Measurements from ENCODE around the gene NR3C2.
A peak's percentile ranks its signal among the peaks of the same experiment; 100 is the strongest.
"Not testable (repeated sequence)": the region's sequence is repeated elsewhere in the genome, so short reads cannot be mapped to it uniquely, and the experiment has no call there.

Gene NR3C2

GRCh38 chr4:148211533-148211932 lies 230.7 kb downstream of the NR3C2 start:
- DNase-seq = no peak

GRCh38 chr4:148210661-148211060 lies 231.6 kb downstream of the NR3C2 start:
- no peak for DNase-seq

- DNase-seq = peak; percentile 8
Observed at GRCh38 chr4:148207068-148207467, 235.1 kb downstream of the NR3C2 start.

GRCh38 chr4:148205476-148205875 lies 236.7 kb downstream of the NR3C2 start:
- no peak for DNase-seq

- no peak for DNase-seq
Observed at GRCh38 chr4:148204892-148205291, 237.3 kb downstream of the NR3C2 start.

- no peak for DNase-seq
Observed at GRCh38 chr4:148204171-148204570, 238.0 kb downstream of the NR3C2 start.

- DNase-seq = no peak
Observed at GRCh38 chr4:148203056-148203898, 238.9 kb downstream of the NR3C2 start.

GRCh38 chr4:148200960-148201359 lies 241.3 kb downstream of the NR3C2 start:
- DNase-seq = no peak

- DNase-seq = no peak
Observed at GRCh38 chr4:148196164-148196563, 246.1 kb downstream of the NR3C2 start.

- DNase-seq = no peak
Observed at GRCh38 chr4:148192526-148192925, 249.7 kb downstream of the NR3C2 start.

GRCh38 chr4:148187454-148188222 lies 254.6 kb downstream of the NR3C2 start:
- DNase-seq = not testable (repeated sequence)

GRCh38 chr4:148184922-148185321 lies 257.3 kb downstream of the NR3C2 start:
- no peak for DNase-seq

- DNase-seq = peak; percentile 78
Observed at GRCh38 chr4:148182230-148182911, 259.8 kb downstream of the NR3C2 start.

GRCh38 chr4:148173397-148174017 lies 268.7 kb downstream of the NR3C2 start:
- no peak for DNase-seq

GRCh38 chr4:148171596-148171995 lies 270.6 kb downstream of the NR3C2 start:
- no peak for DNase-seq

GRCh38 chr4:148170408-148171365 lies 271.5 kb downstream of the NR3C2 start:
- DNase-seq = no peak

- no peak for DNase-seq
Observed at GRCh38 chr4:148166132-148166591, 276.1 kb downstream of the NR3C2 start.

- no peak for DNase-seq
Observed at GRCh38 chr4:148164557-148164956, 277.7 kb downstream of the NR3C2 start.

- no peak for DNase-seq
Observed at GRCh38 chr4:148162991-148163390, 279.2 kb downstream of the NR3C2 start.

- DNase-seq = no peak
Observed at GRCh38 chr4:148162519-148162918, 279.7 kb downstream of the NR3C2 start.

- no peak for DNase-seq
Observed at GRCh38 chr4:148161601-148162000, 280.6 kb downstream of the NR3C2 start.

GRCh38 chr4:148159793-148160192 lies 282.4 kb downstream of the NR3C2 start:
- no peak for DNase-seq
